Tibial nerve (tissue), 4 donors: ENCODE measurements around the gene TMEM204.

Experiments
- CTCF ChIP-seq, 5 experiments: fragments of 200-600 bp in 3 of 5; fragments of 450-650 bp in 2 of 5; sonication (generic) in 3 of 5; IDR thresholded peaks; one replicate each; pipeline ENCODE4 v1.5.1; 2016 to 2019; ENCODE audit warnings: antibody characterized with exemption in 5 of 5, mild to moderate bottlenecking in 3 of 5, moderate library complexity in 2 of 5
- EP300 ChIP-seq, 2 donors: sonication (generic); formaldehyde crosslinking; IDR thresholded peaks; one replicate each; pipeline ENCODE4 v1.6.1; 2017; ENCODE audit warnings: antibody characterized with exemption in 2 of 2, mild to moderate bottlenecking in 1 of 2
- POLR2A ChIP-seq, 2 donors: fragments of 450-650 bp; IDR thresholded peaks; one replicate each; pipeline ENCODE4 v1.6.1; 2017; ENCODE audit warnings: antibody characterized with exemption in 2 of 2, mild to moderate bottlenecking in 2 of 2, moderate library complexity in 2 of 2

DNA sequence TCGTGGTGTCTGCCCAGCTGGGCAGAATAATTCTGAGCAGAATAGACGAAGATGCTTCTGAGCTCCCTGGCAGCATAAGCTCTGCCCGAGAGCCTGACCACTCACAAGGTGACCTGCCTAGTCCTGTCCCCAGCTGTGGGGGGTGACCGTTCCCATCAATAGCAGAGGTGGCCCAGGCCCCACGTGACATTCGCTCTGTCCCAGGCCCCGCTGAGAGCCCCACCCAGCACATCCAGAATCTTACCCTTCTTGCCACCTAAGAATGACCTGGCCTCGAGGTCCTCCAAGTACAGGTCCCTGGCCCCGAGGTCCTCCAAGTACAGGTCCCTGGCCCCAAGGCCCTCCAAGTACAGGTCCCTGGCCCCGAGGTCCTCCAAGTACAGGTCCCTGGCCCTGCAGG lies 695 bp upstream of the TMEM204 start:
- TF ChIP-seq CTCF (IDR thresholded peaks at IDR 0.05) = no peak
- TF ChIP-seq POLR2A (IDR thresholded peaks at IDR 0.05) = no peak
- no peak for TF ChIP-seq EP300 (IDR thresholded peaks at IDR 0.05)
